Natural killer cell (primary cell): ENCODE measurements around the gene FXYD6. TPM values are rescaled to one million over a fixed set of nuclear protein-coding genes. Genes with fewer than 3 reads are reported as not detected.

Source experiments
- ATAC-seq, 3 donors: fragments of 150-1000 bp in 2 of 3; fragments of 200-7000 bp in 1 of 3; cut with Tn5 transposase; 1 replicate in 1 of 3; 2 replicates in 2 of 3; pipeline ENCODE4 v1.10.0; 2021; ENCODE audit warnings: mild to moderate bottlenecking in 2 of 3, moderate library complexity in 2 of 3
- DNase-seq, 2 donors: peaks; one replicate each; pipeline versions ENCODE4 v3.0.0 to v3.0.0-alpha.2; 2013 to 2021; ENCODE audit warnings: mixed read lengths in 1 of 2
- H3K27ac ChIP-seq: one replicate; pipeline ENCODE4 v1.5.1; 2013; ENCODE audit warnings: mild to moderate bottlenecking, low read length
- H3K27me3 ChIP-seq: one replicate; pipeline ENCODE4 v1.6.1; 2013; ENCODE audit warnings: low read length; ENCODE audit not compliant: control insufficient read depth, insufficient read depth
- H3K36me3 ChIP-seq: one replicate; pipeline ENCODE4 v1.6.1; 2013; ENCODE audit warnings: low read length; ENCODE audit not compliant: control insufficient read depth, insufficient read depth
- H3K4me1 ChIP-seq: one replicate; pipeline ENCODE4 v1.6.1; 2013; ENCODE audit warnings: low read length; ENCODE audit not compliant: control insufficient read depth, insufficient read depth
- H3K4me3 ChIP-seq: one replicate; pipeline ENCODE4 v1.5.1; 2013; ENCODE audit warnings: low read length
- H3K9me3 ChIP-seq: one replicate; pipeline ENCODE4 v1.6.1; 2013; ENCODE audit warnings: low read length; ENCODE audit not compliant: control insufficient read depth, insufficient read depth
- H3K27ac Mint-ChIP-seq, 2 donors: one replicate each; pipeline ENCODE4 v1.8.0; 2022; ENCODE audit warnings: mild to moderate bottlenecking in 2 of 2, mixed read lengths in 2 of 2, moderate library complexity in 1 of 2
- H3K27me3 Mint-ChIP-seq, 2 donors: one replicate each; pipeline ENCODE4 v1.8.0; 2022; ENCODE audit warnings: low read depth in 2 of 2, mixed read lengths in 2 of 2
- H3K36me3 Mint-ChIP-seq: one replicate; pipeline ENCODE4 v1.8.0; 2022; ENCODE audit warnings: mixed read lengths
- H3K4me1 Mint-ChIP-seq, 2 donors: one replicate each; pipeline ENCODE4 v1.8.0; 2022; ENCODE audit warnings: mixed read lengths in 2 of 2
- H3K4me3 Mint-ChIP-seq: one replicate; pipeline ENCODE4 v1.8.0; 2022; ENCODE audit warnings: mild to moderate bottlenecking, moderate library complexity, mixed read lengths
- H3K9me3 Mint-ChIP-seq, 2 donors: one replicate each; pipeline ENCODE4 v1.8.0; 2022; ENCODE audit warnings: mixed read lengths in 2 of 2
- CTCF ChIP-seq: fragments of 200-600 bp; IDR thresholded peaks from one replicate; pipeline ENCODE4 v1.8.0; 2022; ENCODE audit warnings: antibody characterized with exemption
- WGBS: methylation state at CpG from one replicate; pipeline ENCODE4 v1.1.7; 2013; ENCODE audit warnings: missing lambda C conversion rate; ENCODE audit not compliant: insufficient coverage; 5-methylcytosine and 5-hydroxymethylcytosine counted together
- intact Hi-C: fragments of 100-400 bp; cut with micrococcal nuclease; formaldehyde crosslinking; loops from one replicate; pipeline ENCODE4 v1.14.2; 2022
- total RNA-seq, 4 donors: library from RNA; stranded (reverse); fragments of 120-200 nt in 1 of 4; gene quantifications; one replicate each; pipeline versions ENCODE4 v1.2.3 to v1.2.4, GENCODE V29; 2013 to 2022

FXYD6 gene
- total RNA-seq, 3 donors from 2014 or later (not counting 1 experiment from before 2014, with no cell fraction given) = 0.20 to 0.90 TPM; not detected in 1

- H3K27me3 Mint-ChIP-seq = peaks cover 0 to 12% of the 10 kb centered on the region in 2 donors
- 70% methylated on average over 10 of the region's 10 CpGs for WGBS
- Histone ChIP-seq H3K4me3 (no peak overlapping the region), H3K27ac (no peak overlapping the region), H3K4me1 (no peaks in the 10 kb centered on the region), H3K27me3 (no peaks in the 10 kb centered on the region), H3K9me3 (no peaks in the 10 kb centered on the region), H3K36me3 (no peaks in the 10 kb centered on the region)
- ATAC-seq (no peak), DNase-seq (no peak)
- H3K27ac Mint-ChIP-seq = no peak overlapping the region
- H3K4me3 Mint-ChIP-seq = no peak overlapping the region
- H3K9me3 Mint-ChIP-seq = no peaks in the 10 kb centered on the region
- intact Hi-C loops = no loop called here
- H3K36me3 Mint-ChIP-seq = no peaks in the 10 kb centered on the region
- no peak for TF ChIP-seq CTCF
- peaks cover 0 to 21% of the 10 kb centered on the region in 2 donors for H3K4me1 Mint-ChIP-seq
These were observed 38.6 kb upstream of the FXYD6 start for GRCh38 chr11:117914991-117915618.

GRCh38 chr11:117914398-117914761 is 37.9 kb upstream of the FXYD6 start:
- Mint-ChIP-seq H3K27me3 (peaks cover 0 to 12% of the 10 kb centered on the region in 2 donors), H3K4me3 (no peak overlapping the region), H3K4me1 (peaks cover 0 to 21% of the 10 kb centered on the region in 2 donors), H3K36me3 (no peaks in the 10 kb centered on the region), H3K27ac (no peak overlapping the region), H3K9me3 (no peaks in the 10 kb centered on the region)
- H3K9me3 ChIP-seq = no peaks in the 10 kb centered on the region
- WGBS = 96% methylated on average over 5 of the region's 5 CpGs
- no peaks in the 10 kb centered on the region for H3K4me1 ChIP-seq
- ATAC-seq = no peak
- no peak overlapping the region for H3K27ac ChIP-seq
- H3K36me3 ChIP-seq = no peaks in the 10 kb centered on the region
- intact Hi-C loops = no loop called here
- no peaks in the 10 kb centered on the region for H3K27me3 ChIP-seq
- DNase-seq = no peak
- no peak overlapping the region for H3K4me3 ChIP-seq
- no peak for TF ChIP-seq CTCF

GRCh38 chr11:117913736-117914397 is 37.4 kb upstream of the FXYD6 start:
- no peak overlapping the region for H3K4me3 ChIP-seq
- H3K27ac ChIP-seq = no peak overlapping the region
- no peak for TF ChIP-seq CTCF
- no peaks in the 10 kb centered on the region for H3K36me3 Mint-ChIP-seq
- no peaks in the 10 kb centered on the region for H3K9me3 Mint-ChIP-seq
- intact Hi-C loops = no loop called here
- no peak overlapping the region for H3K4me3 Mint-ChIP-seq
- H3K4me1 Mint-ChIP-seq = peaks cover 0 to 21% of the 10 kb centered on the region in 2 donors
- no peaks in the 10 kb centered on the region for H3K9me3 ChIP-seq
- no peak overlapping the region for H3K27ac Mint-ChIP-seq
- ATAC-seq (no peak), DNase-seq (no peak)
- H3K36me3 ChIP-seq = no peaks in the 10 kb centered on the region
- H3K4me1 ChIP-seq = no peaks in the 10 kb centered on the region
- 94% methylated on average over 9 of the region's 9 CpGs for WGBS
- no peaks in the 10 kb centered on the region for H3K27me3 ChIP-seq
- H3K27me3 Mint-ChIP-seq = peaks cover 0 to 12% of the 10 kb centered on the region in 2 donors
